ENCODE data around the gene RPS27A.
"Not testable (repeated sequence)": the region's sequence is repeated elsewhere in the genome, so short reads cannot be mapped to it uniquely, and the experiment has no call there.

RPS27A gene

DNA sequence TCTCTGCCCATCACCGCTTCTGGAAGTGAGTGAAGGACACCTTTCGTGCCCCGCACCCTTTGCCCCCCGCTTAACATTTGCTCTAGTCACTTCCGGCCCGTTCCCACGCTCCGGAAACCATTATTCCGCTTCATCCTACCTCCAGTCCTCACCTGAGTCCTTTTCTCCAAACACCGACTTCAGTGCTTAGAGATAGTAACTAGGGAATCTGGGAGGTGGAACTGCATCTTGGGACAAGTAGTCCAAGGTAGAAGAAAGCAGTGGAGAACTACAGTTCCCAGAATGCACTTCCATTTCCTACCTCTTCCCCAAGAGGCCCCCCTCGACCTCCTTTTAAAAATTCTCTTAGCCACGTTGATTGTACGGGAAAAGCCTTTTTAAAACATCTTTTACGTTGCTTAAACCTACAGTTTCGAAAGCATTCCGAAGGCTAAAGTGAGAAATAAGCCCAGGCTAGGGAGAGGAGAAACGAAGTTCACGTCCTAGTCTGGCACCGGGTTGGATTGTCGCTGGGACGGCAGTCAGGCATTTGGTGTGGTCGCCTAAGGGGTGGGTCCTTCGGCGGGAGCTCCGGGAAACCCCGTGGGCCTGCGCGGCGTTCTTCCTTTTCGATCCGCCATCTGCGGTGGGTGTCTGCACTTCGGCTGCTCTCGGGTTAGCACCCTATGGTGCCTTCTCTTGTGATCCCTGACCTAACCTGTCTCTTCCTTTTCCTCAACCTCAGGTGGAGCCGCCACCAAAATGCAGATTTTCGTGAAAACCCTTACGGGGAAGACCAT, at the start of gene RPS27A, which contains the start of gene CLHC1:
RPS27A (plus strand) TSS at position 605 of the 779 bp plus-strand sequence; CDS start at position 742, 137 bp downstream.
CLHC1 (minus strand) TSS at position 210 of the 779 bp plus-strand sequence. CDS start 9,882 bp downstream, outside the sequence.
- peaks cover 47% of the 10 kb centered on the region for H3K36me3 ChIP-seq (ENCODE audit: control insufficient read depth, insufficient read depth, low read length)
- no peaks in the 10 kb centered on the region for H3K27me3 ChIP-seq (ENCODE audit: control insufficient read depth, insufficient read depth, low read length)
- peak within 1 kb of the TSS; percentile 98 for H3K9ac ChIP-seq (ENCODE audit: low read length)

DNA sequence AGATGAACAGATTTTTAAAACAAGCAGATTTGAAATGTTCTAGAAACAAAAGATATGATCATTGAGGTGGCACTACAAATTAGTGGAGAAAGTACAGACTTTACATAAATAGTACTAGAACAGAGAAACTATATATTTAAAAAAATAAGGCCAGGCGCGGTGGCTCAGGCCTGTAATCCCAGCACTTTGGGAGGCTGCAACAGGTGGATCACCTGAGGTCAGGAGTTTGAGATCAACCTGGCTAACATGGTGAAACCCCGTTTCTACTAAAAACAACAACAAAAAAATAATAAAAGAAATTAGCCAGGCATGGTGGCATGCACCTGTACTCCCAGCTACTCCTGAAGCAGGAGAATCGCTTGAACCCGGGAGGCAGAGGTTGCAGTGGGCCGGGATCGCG, 45.7 kb upstream of the RPS27A start:
- H3K4me3 ChIP-seq (ENCODE audit: low read depth, low read length); H3K9ac ChIP-seq (ENCODE audit: low read length); H3K27ac ChIP-seq (ENCODE audit: low read depth, low read length); H3K27me3 ChIP-seq (ENCODE audit: control insufficient read depth, insufficient read depth, low read length); H3K4me1 ChIP-seq (ENCODE audit: control insufficient read depth, insufficient read depth, low read length); H3K9me3 ChIP-seq (ENCODE audit: control insufficient read depth, insufficient read depth, low read depth, low read length); H3K36me3 ChIP-seq (ENCODE audit: control insufficient read depth, insufficient read depth, low read length): not testable (repeated sequence)

More for the DNA sequence above, at the start of gene RPS27A, which contains the start of gene CLHC1:
- H3K4me3 ChIP-seq (ENCODE audit: low read depth, low read length): peak within 1 kb of the TSS; percentile 84
- H3K4me1 ChIP-seq (ENCODE audit: control insufficient read depth, insufficient read depth, low read length): peaks cover 8% of the 10 kb centered on the region
- no peaks in the 10 kb centered on the region for H3K9me3 ChIP-seq (ENCODE audit: control insufficient read depth, insufficient read depth, low read depth, low read length)
- H3K27ac ChIP-seq (ENCODE audit: low read depth, low read length): peak within 1 kb of the TSS; percentile 99

DNA sequence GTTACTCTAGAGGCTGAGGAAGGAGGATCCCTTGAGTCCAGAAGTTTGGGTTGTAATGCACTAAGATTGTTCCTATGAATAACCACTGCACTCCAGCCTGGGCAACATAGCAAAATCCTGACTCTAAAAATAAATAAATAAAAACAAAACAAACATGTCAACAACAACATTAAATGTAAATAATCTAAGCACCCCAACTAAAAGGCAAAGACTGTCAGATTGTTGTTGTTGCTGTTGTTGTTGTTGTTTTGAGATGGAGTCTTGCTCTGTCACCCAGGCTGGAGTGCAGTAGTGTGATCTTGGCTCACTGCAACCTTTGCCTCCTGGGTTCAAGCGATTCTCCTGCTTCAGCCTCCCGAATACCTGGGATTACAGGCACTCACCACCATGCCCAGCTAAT, 40.6 kb upstream of the RPS27A start:
- H3K4me3 ChIP-seq (ENCODE audit: low read depth, low read length); H3K9ac ChIP-seq (ENCODE audit: low read length); H3K9me3 ChIP-seq (ENCODE audit: control insufficient read depth, insufficient read depth, low read depth, low read length); H3K4me1 ChIP-seq (ENCODE audit: control insufficient read depth, insufficient read depth, low read length); H3K36me3 ChIP-seq (ENCODE audit: control insufficient read depth, insufficient read depth, low read length); H3K27ac ChIP-seq (ENCODE audit: low read depth, low read length); H3K27me3 ChIP-seq (ENCODE audit: control insufficient read depth, insufficient read depth, low read length): not testable (repeated sequence)

DNA sequence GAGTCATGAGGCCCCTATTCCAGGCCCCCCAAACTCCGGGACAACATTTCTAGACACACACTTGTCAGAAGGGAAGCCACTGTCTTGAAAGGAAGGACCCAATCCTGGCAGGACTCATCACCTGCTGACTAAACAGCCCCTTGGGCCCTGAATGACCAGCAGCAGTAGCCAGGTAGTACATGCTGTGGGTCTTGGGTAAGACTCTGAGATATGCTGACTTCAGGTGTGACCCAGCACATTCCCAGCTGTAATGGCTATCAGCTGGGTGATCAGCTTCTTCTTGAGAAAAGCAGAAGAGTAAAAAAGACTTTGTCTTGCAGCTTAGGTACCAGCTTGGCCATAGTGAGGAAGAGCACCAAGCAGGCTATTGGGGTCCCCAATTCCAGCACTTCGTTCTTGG, 36.0 kb upstream of the RPS27A start:
- no peak overlapping the region for H3K4me3 ChIP-seq (ENCODE audit: low read depth, low read length)
- no peaks in the 10 kb centered on the region for H3K9me3 ChIP-seq (ENCODE audit: control insufficient read depth, insufficient read depth, low read depth, low read length)
- H3K27ac ChIP-seq (ENCODE audit: low read depth, low read length): no peak overlapping the region
- no peaks in the 10 kb centered on the region for H3K4me1 ChIP-seq (ENCODE audit: control insufficient read depth, insufficient read depth, low read length)
- H3K27me3 ChIP-seq (ENCODE audit: control insufficient read depth, insufficient read depth, low read length): no peaks in the 10 kb centered on the region
- 0 out of 2 replicates have a peak, but pooled peaks cover 2% of the 10 kb centered on the region for H3K36me3 ChIP-seq (ENCODE audit: control insufficient read depth, insufficient read depth, low read length)
- no peak overlapping the region for H3K9ac ChIP-seq (ENCODE audit: low read length)

DNA sequence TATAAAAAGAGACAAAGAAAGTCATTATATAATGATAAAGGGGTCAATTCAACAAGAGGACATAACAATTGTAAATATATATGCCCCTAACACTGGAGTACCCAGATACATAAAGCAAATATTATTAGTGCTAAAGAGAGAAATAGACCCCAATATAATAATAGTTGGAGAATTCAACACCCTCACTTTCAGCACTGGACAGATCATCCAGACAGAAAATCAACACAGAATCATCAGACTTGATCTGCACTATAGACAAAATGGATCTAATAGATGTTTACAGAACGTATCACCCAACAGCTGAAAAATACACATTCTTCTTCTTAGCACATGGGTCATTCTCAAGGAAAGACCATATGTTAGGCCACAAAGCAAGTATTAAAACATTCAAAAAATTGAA, 32.1 kb upstream of the RPS27A start:
- H3K4me3 ChIP-seq (ENCODE audit: low read depth, low read length): no peak overlapping the region
- H3K9me3 ChIP-seq (ENCODE audit: control insufficient read depth, insufficient read depth, low read depth, low read length): peaks cover 5% of the 10 kb centered on the region; the same call in 1 of the 2 replicates
- H3K27me3 ChIP-seq (ENCODE audit: control insufficient read depth, insufficient read depth, low read length): no peaks in the 10 kb centered on the region
- H3K27ac ChIP-seq (ENCODE audit: low read depth, low read length): no peak overlapping the region
- no peak overlapping the region for H3K9ac ChIP-seq (ENCODE audit: low read length)
- H3K36me3 ChIP-seq (ENCODE audit: control insufficient read depth, insufficient read depth, low read length): 0 out of 2 replicates have a peak, but pooled peaks cover 7% of the 10 kb centered on the region
- H3K4me1 ChIP-seq (ENCODE audit: control insufficient read depth, insufficient read depth, low read length): no peaks in the 10 kb centered on the region

GRCh38 chr2:55204536-55204935, 28.0 kb upstream of the RPS27A start:
- Histone ChIP-seq H3K27ac (ENCODE audit: low read depth, low read length) (no peak overlapping the region), H3K36me3 (ENCODE audit: control insufficient read depth, insufficient read depth, low read length) (0 out of 2 replicates have a peak, but pooled peaks cover 5% of the 10 kb centered on the region)

GRCh38 chr2:55204950-55205349, 27.5 kb upstream of the RPS27A start:
- no peak overlapping the region for H3K27ac ChIP-seq (ENCODE audit: low read depth, low read length)
- H3K36me3 ChIP-seq (ENCODE audit: control insufficient read depth, insufficient read depth, low read length): 0 out of 2 replicates have a peak, but pooled peaks cover 5% of the 10 kb centered on the region
- H3K4me3 ChIP-seq (ENCODE audit: low read depth, low read length): no peak overlapping the region
- H3K4me1 ChIP-seq (ENCODE audit: control insufficient read depth, insufficient read depth, low read length): no peaks in the 10 kb centered on the region
- H3K27me3 ChIP-seq (ENCODE audit: control insufficient read depth, insufficient read depth, low read length): no peaks in the 10 kb centered on the region
- H3K9me3 ChIP-seq (ENCODE audit: control insufficient read depth, insufficient read depth, low read depth, low read length): peaks cover 5% of the 10 kb centered on the region; the same call in 1 of the 2 replicates
- no peak overlapping the region for H3K9ac ChIP-seq (ENCODE audit: low read length)

More at GRCh38 chr2:55204536-55204935, 28.0 kb upstream of the RPS27A start:
- Histone ChIP-seq H3K4me1 (ENCODE audit: control insufficient read depth, insufficient read depth, low read length) (no peaks in the 10 kb centered on the region), H3K9ac (ENCODE audit: low read length) (no peak overlapping the region), H3K27me3 (ENCODE audit: control insufficient read depth, insufficient read depth, low read length) (no peaks in the 10 kb centered on the region), H3K4me3 (ENCODE audit: low read depth, low read length) (no peak overlapping the region), H3K9me3 (ENCODE audit: control insufficient read depth, insufficient read depth, low read depth, low read length) (peaks cover 5% of the 10 kb centered on the region; the same call in 1 of the 2 replicates)

- H3K4me3 ChIP-seq (ENCODE audit: low read depth, low read length): no peak overlapping the region
- no peaks in the 10 kb centered on the region for H3K27me3 ChIP-seq (ENCODE audit: control insufficient read depth, insufficient read depth, low read length)
- H3K27ac ChIP-seq (ENCODE audit: low read depth, low read length): no peak overlapping the region
- no peaks in the 10 kb centered on the region for H3K36me3 ChIP-seq (ENCODE audit: control insufficient read depth, insufficient read depth, low read length)
- H3K9me3 ChIP-seq (ENCODE audit: control insufficient read depth, insufficient read depth, low read depth, low read length): no peaks in the 10 kb centered on the region
- H3K9ac ChIP-seq (ENCODE audit: low read length): no peak overlapping the region
- peaks cover 6% of the 10 kb centered on the region for H3K4me1 ChIP-seq (ENCODE audit: control insufficient read depth, insufficient read depth, low read length)
Measured at GRCh38 chr2:55213822-55214221, 18.7 kb upstream of the RPS27A start.

- Histone ChIP-seq H3K36me3 (ENCODE audit: control insufficient read depth, insufficient read depth, low read length) (no peaks in the 10 kb centered on the region), H3K27ac (ENCODE audit: low read depth, low read length) (no peak overlapping the region), H3K9ac (ENCODE audit: low read length) (peak overlapping the region; percentile 96), H3K4me3 (ENCODE audit: low read depth, low read length) (peak overlapping the region; percentile 72), H3K9me3 (ENCODE audit: control insufficient read depth, insufficient read depth, low read depth, low read length) (no peaks in the 10 kb centered on the region), H3K4me1 (ENCODE audit: control insufficient read depth, insufficient read depth, low read length) (peaks cover 4% of the 10 kb centered on the region), H3K27me3 (ENCODE audit: control insufficient read depth, insufficient read depth, low read length) (no peaks in the 10 kb centered on the region)
Measured at GRCh38 chr2:55223958-55224760, 8.3 kb upstream of the RPS27A start.

DNA sequence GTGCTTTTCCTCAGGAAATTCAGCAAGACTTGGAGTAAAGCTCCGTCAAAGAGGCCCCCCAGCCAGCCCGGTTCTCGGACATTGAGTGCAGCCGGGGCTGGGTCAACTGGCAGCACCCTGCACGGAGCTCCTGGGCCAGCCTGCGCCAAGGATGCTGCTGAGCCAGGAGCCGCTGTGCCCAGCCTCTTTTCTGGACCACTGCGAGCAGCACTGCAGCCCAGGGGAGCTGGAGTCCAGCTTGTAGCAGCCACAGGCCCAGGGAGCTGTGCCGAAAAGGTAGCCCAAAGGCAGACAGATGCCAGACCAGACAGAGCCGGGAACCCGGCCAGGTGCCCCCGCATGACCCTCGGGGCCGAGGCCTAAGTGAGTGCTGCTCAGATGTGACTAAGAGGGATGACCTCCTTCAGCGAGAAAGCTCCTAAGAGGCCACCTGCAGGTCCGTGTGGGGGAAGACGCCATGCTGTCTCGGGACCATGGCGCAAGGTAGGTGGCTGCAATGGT, 7.7 kb upstream of the RPS27A start:
- Histone ChIP-seq H3K4me1 (ENCODE audit: control insufficient read depth, insufficient read depth, low read length) (peaks cover 4% of the 10 kb centered on the region), H3K4me3 (ENCODE audit: low read depth, low read length) (no peak overlapping the region), H3K27me3 (ENCODE audit: control insufficient read depth, insufficient read depth, low read length) (no peaks in the 10 kb centered on the region), H3K9me3 (ENCODE audit: control insufficient read depth, insufficient read depth, low read depth, low read length) (no peaks in the 10 kb centered on the region), H3K9ac (ENCODE audit: low read length) (no peak overlapping the region), H3K36me3 (ENCODE audit: control insufficient read depth, insufficient read depth, low read length) (no peaks in the 10 kb centered on the region), H3K27ac (ENCODE audit: low read depth, low read length) (no peak overlapping the region)
